Measurements from ENCODE around the gene BSDC1.

DNA sequence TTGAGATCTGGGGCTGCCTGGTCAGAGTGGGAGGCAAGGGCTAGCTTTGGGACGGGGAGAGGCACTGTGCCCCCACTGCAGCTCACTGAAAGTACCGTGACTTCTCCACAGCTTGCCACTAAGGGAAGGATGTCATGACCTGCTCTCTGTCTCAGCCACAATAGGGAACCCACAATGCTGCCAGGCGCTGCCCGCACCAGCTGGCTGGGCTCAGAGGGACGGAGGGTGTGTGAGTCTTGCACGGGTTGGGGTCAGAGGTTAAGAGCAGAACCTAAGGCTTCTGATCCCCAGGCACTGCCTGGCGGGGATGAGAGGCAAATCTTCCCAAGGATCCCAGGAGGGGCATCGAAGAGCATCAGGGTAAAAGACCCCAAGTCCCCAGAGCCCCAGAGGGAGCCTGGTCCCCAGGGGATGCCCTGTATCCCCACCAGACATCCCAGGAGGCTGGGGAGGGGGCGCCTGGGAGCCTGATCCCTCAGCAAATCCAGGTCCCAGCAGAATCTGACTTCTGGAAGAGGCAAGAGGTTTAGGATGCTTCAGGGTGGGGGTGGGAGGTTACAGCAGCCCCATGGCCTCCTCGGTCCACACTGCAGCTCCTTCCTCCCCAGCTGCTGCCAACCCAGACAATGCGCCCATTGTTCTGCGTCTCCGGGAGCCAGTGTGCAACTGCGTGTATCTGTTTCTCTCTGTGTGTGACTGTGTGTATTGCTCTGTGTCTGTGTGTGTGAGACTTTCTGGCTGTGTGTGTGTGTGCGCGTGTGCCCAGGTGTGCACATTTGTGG is 56.2 kb downstream of the BSDC1 start:
- TF ChIP-seq, protein P1, sequence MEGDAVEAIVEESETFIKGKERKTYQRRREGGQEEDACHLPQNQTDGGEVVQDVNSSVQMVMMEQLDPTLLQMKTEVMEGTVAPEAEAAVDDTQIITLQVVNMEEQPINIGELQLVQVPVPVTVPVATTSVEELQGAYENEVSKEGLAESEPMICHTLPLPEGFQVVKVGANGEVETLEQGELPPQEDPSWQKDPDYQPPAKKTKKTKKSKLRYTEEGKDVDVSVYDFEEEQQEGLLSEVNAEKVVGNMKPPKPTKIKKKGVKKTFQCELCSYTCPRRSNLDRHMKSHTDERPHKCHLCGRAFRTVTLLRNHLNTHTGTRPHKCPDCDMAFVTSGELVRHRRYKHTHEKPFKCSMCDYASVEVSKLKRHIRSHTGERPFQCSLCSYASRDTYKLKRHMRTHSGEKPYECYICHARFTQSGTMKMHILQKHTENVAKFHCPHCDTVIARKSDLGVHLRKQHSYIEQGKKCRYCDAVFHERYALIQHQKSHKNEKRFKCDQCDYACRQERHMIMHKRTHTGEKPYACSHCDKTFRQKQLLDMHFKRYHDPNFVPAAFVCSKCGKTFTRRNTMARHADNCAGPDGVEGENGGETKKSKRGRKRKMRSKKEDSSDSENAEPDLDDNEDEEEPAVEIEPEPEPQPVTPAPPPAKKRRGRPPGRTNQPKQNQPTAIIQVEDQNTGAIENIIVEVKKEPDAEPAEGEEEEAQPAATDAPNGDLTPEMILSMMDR (IDR thresholded peaks at IDR 0.05), result no peak
- no peak for TF ChIP-seq ZFX (IDR thresholded peaks at IDR 0.05; ENCODE audit: borderline replicate concordance)

All from 22Rv1 (cell line).